PC-9 (cell line): ENCODE data around the gene ADAMTSL4. TPM values are rescaled to one million over a fixed set of nuclear protein-coding genes. Genes with fewer than 3 reads are reported as not detected.
"Not testable (repeated sequence)": the region's sequence is repeated elsewhere in the genome, so short reads cannot be mapped to it uniquely, and the experiment has no call there.

Experiments used
- BruUV-seq: library from RNA; stranded (reverse); fragments of 400-500 nt; replicated peaks from 2 replicates; lab custom pipeline; 2021; lab: Mats Ljungman, UMichigan
- CTCF ChIA-PET: fragments of 300-600 bp; sonication (Branson Sonifier 250); formaldehyde crosslinking; loops from one replicate; lab custom pipeline; 2022; ENCODE audit warnings: antibody characterized with exemption; lab: Charles Lee
- POLR2A ChIA-PET: fragments of 300-600 bp; sonication (Branson Sonifier 250); formaldehyde crosslinking; loops from one replicate; lab custom pipeline; 2022; ENCODE audit warnings: antibody characterized with exemption; ENCODE audit not compliant: unreplicated experiment; lab: Charles Lee
- DNase-seq, 2 experiments: peaks; one replicate each; pipeline versions ENCODE4 v3.0.0 to v3.0.0-alpha.2; 2015 to 2022; ENCODE audit warnings: mixed read lengths in 1 of 2
- H2AFZ ChIP-seq: fragments of 200-600 bp; sonication (generic); 2 replicates; pipeline ENCODE4 v1.8.1; 2017; ENCODE audit warnings: antibody characterized with exemption
- H3F3A ChIP-seq: fragments of 200-600 bp; sonication (generic); 2 replicates; pipeline ENCODE4 v1.8.1; 2017; ENCODE audit warnings: antibody characterized with exemption, mild to moderate bottlenecking, low read depth; ENCODE audit not compliant: insufficient read depth
- H3K27ac ChIP-seq: fragments of 200-600 bp; sonication (generic); 2 replicates; pipeline ENCODE4 v1.6.1; 2016; ENCODE audit warnings: mixed run types
- H3K27me3 ChIP-seq: fragments of 200-600 bp; sonication (generic); 2 replicates; pipeline ENCODE4 v1.6.1; 2016; ENCODE audit warnings: low read depth, mixed run types; ENCODE audit not compliant: insufficient read depth
- H3K36me3 ChIP-seq: fragments of 200-600 bp; sonication (generic); 2 replicates; pipeline ENCODE4 v1.6.1; 2016; ENCODE audit warnings: low read depth, mixed run types
- H3K4me1 ChIP-seq: fragments of 200-600 bp; sonication (generic); replicated peaks from 2 replicates; pipeline ENCODE4 v1.6.1; 2016; ENCODE audit warnings: mixed run types; ENCODE audit not compliant: insufficient read depth
- H3K4me2 ChIP-seq: fragments of 200-600 bp; sonication (generic); 2 replicates; pipeline ENCODE4 v1.6.1; 2017; ENCODE audit warnings: mixed run types
- H3K4me3 ChIP-seq: fragments of 200-600 bp; sonication (generic); 2 replicates; pipeline ENCODE4 v1.6.1; 2016; ENCODE audit warnings: mixed run types
- H3K79me2 ChIP-seq: fragments of 200-600 bp; sonication (generic); 2 replicates; pipeline ENCODE4 v1.6.1; 2017; ENCODE audit warnings: low read depth, mixed run types
- H3K9me2 ChIP-seq: fragments of 200-600 bp; sonication (generic); 2 replicates; pipeline ENCODE4 v1.8.1; 2017; ENCODE audit warnings: mild to moderate bottlenecking; ENCODE audit not compliant: insufficient read depth
- H3K9me3 ChIP-seq: fragments of 200-600 bp; sonication (generic); 2 replicates; pipeline ENCODE4 v1.8.1; 2016; ENCODE audit warnings: low read depth; ENCODE audit not compliant: insufficient read depth
- H4K20me1 ChIP-seq: fragments of 200-600 bp; sonication (generic); 2 replicates; pipeline ENCODE4 v1.8.1; 2017; ENCODE audit not compliant: insufficient read depth
- EZH2 ChIP-seq: fragments of 200-600 bp; sonication (generic); IDR thresholded peaks from 2 replicates; pipeline ENCODE4 v1.8.0; 2017; ENCODE audit warnings: antibody characterized with exemption, low read depth
- intact Hi-C: fragments of 100-400 bp; cut with micrococcal nuclease; formaldehyde crosslinking; loops from one replicate; pipeline ENCODE4 v1.10.0; 2022; ENCODE audit not compliant: unreplicated experiment
- total RNA-seq: library from RNA; stranded (reverse); gene quantifications from 2 replicates; pipeline ENCODE4 v1.2.3, GENCODE V29; 2021
- TF ChIP-seq, protein P1 (sequence below): fragments of 200-600 bp; sonication (generic); conservative IDR thresholded peaks from 2 replicates; pipeline ENCODE4 v1.6.1; 2017; ENCODE audit warnings: mixed run types, antibody characterized with exemption, mild to moderate bottlenecking, moderate library complexity

The ADAMTSL4 gene
- total RNA-seq, 1 experiment from 2014 or later, result 67.9 TPM

DNA sequence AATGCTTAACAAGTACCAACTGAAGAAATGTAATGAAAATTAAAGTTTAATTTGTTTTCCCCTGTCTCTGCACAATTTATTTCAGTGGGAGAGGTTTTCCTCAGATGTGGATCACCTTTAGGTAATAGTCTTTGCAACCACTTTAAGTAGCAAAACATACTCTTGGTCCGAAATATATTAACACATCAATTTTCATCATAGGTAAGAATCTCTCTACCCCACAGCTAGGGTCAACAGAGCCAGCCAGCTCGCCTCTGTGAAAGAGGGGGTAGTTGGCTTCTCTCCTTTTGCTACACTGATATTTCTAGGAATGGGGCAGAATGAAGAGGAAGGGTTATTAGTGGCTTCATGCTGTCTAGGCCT lies 55.0 kb downstream of the ADAMTSL4 start:
- peak overlapping the region; percentile 88 for H3K27ac ChIP-seq
- intact Hi-C loops, result no loop called here
- ChIA-PET POLR2A (interaction anchor here (1.1 kb wide), 1 partner anchor 25 kb away, joined by 6 read pairs; the partner anchor contains the start of gene MCL1), CTCF (interaction anchor here (0.5 kb wide), 1 partner anchor 322 kb away, joined by 13 read pairs; the partner anchor contains the start of gene SETDB1)
- peaks cover 30% of the 10 kb centered on the region for H3K4me1 ChIP-seq
- H4K20me1 ChIP-seq, result no peaks in the 10 kb centered on the region
- H3K4me2 ChIP-seq, result peak overlapping the region; percentile 61
- H3K9me2 ChIP-seq, result no peaks in the 10 kb centered on the region
- no peak overlapping the region; the same call in 1 of the 2 replicates for H3K4me3 ChIP-seq
- TF ChIP-seq, protein P1, sequence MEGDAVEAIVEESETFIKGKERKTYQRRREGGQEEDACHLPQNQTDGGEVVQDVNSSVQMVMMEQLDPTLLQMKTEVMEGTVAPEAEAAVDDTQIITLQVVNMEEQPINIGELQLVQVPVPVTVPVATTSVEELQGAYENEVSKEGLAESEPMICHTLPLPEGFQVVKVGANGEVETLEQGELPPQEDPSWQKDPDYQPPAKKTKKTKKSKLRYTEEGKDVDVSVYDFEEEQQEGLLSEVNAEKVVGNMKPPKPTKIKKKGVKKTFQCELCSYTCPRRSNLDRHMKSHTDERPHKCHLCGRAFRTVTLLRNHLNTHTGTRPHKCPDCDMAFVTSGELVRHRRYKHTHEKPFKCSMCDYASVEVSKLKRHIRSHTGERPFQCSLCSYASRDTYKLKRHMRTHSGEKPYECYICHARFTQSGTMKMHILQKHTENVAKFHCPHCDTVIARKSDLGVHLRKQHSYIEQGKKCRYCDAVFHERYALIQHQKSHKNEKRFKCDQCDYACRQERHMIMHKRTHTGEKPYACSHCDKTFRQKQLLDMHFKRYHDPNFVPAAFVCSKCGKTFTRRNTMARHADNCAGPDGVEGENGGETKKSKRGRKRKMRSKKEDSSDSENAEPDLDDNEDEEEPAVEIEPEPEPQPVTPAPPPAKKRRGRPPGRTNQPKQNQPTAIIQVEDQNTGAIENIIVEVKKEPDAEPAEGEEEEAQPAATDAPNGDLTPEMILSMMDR, result no peak
- no peak for TF ChIP-seq EZH2
- TSS peak; percentile 75 for BruUV-seq
- H2AFZ ChIP-seq, result no peak overlapping the region
- no peak for DNase-seq
- H3K36me3 ChIP-seq, result peaks cover 6% of the 10 kb centered on the region; the same call in 1 of the 2 replicates
- H3K9me3 ChIP-seq, result no peaks in the 10 kb centered on the region
- H3K79me2 ChIP-seq, result peaks cover 23% of the 10 kb centered on the region; the same call in 1 of the 2 replicates
- H3F3A ChIP-seq, result peaks cover 42% of the 10 kb centered on the region
- H3K27me3 ChIP-seq, result no peaks in the 10 kb centered on the region

DNA sequence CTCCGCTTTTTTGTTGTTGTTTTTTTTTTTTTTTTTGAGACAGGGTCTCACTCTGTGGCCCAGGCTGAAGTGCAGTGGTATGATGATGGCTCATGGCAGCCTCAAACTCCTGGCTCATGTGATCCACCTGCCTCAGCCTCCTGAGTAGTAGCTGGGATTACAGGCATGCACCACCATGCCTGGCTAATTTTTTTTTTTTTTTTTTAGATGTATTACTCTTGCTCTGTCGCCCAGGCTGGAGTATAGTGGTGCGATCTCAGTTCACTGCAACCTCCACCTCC lies 56.2 kb downstream of the ADAMTSL4 start:
- intact Hi-C loops, H3K4me3 ChIP-seq, H3K36me3 ChIP-seq, BruUV-seq, DNase-seq, H3K27me3 ChIP-seq, H2AFZ ChIP-seq, H3K9me2 ChIP-seq, H3K9me3 ChIP-seq, H4K20me1 ChIP-seq: not testable (repeated sequence)
- POLR2A ChIA-PET, result interaction anchor here (0.7 to 1.1 kb wide), 2 partner anchors 26 to 46 kb away, joined by 3 to 6 read pairs; partner anchors contain the start of gene MCL1
- CTCF ChIA-PET, result interaction anchor here (0.6 to 0.7 kb wide), 4 partner anchors 22 to 1397 kb away, joined by 3 to 8 read pairs (median 4); no protein-coding TSS in a partner anchor
- H3F3A ChIP-seq, result peaks cover 40% of the 10 kb centered on the region
- H3K4me1 ChIP-seq, result peaks cover 32% of the 10 kb centered on the region
- peak overlapping the region; percentile 61; the same call in 1 of the 2 replicates for H3K4me2 ChIP-seq
- H3K79me2 ChIP-seq, result peaks cover 35% of the 10 kb centered on the region
- H3K27ac ChIP-seq, result peak overlapping the region; percentile 88

DNA sequence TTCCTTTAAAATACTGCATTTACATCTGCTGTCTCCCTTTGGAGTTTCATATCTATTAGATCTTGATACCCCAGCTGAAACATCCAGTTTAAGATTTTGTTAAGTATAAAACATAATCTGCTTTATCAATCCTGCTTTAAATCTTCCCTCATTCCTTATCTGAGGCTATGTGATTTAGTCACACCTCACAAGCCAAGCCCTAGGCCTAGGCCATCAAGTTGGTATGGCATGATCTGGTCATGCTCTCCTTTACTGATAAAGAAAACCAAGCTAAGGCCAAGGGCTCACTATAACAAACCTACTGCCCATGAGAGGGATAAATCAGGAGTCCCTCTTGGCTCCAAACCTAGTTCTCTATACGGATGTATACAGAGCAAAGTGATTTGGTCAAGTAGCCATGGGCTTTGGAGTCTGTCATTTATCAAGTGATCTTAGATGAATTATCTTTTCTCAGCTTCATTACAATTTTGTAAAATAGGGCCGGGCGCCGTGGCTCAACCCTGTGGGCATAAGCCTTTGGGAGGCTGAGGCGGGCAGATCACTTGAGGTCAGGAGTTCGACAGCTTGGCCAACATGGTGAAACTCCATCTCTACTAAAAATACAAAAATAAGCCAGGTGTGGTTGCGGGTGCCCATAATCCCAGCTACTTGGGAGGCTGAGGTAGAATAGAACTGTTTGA lies 57.4 kb downstream of the ADAMTSL4 start:
- intact Hi-C loops, result no loop called here
- peaks cover 44% of the 10 kb centered on the region for H3K4me1 ChIP-seq
- H3K9me3 ChIP-seq, result no peaks in the 10 kb centered on the region
- H3K9me2 ChIP-seq, result no peaks in the 10 kb centered on the region
- peak overlapping the region; percentile 18; the same call in 1 of the 2 replicates for H3K27ac ChIP-seq
- no peak overlapping the region for H3K4me3 ChIP-seq
- no peak for DNase-seq
- peaks cover 42% of the 10 kb centered on the region for H3K79me2 ChIP-seq
- no peak overlapping the region for H2AFZ ChIP-seq
- peaks cover 52% of the 10 kb centered on the region for H3F3A ChIP-seq
- TF ChIP-seq, protein P1, result no peak
- TF ChIP-seq EZH2, result no peak
- ChIA-PET POLR2A (interaction anchor here (0.7 kb wide), 1 partner anchor 168 kb away, joined by 4 read pairs; no protein-coding TSS in a partner anchor), CTCF (no interaction called here)
- H3K4me2 ChIP-seq, result no peak overlapping the region
- H3K27me3 ChIP-seq, result no peaks in the 10 kb centered on the region
- no peaks in the 10 kb centered on the region for H4K20me1 ChIP-seq
- H3K36me3 ChIP-seq, result no peaks in the 10 kb centered on the region
- no TSS peak for BruUV-seq
